H1 (cell line): ENCODE data around the gene TFR2. TPM values are rescaled to one million over a fixed set of nuclear protein-coding genes. Genes with fewer than 3 reads are reported as not detected.

Experiments used
- ASH2L ChIP-seq: fragments of 200-600, 300-600 bp; sonication (generic); IDR thresholded peaks from one replicate; pipeline ENCODE4 v1.7.1; 2017; ENCODE audit warnings: low read length
- BACH1 ChIP-seq: IDR thresholded peaks from 2 replicates; pipeline ENCODE4 v1.6.1; 2012; ENCODE audit warnings: low read length, improper control_type of control experiment
- BRCA1 ChIP-seq: IDR thresholded peaks from 2 replicates; pipeline ENCODE4 v1.6.1; 2012; ENCODE audit warnings: low read depth, low read length, improper control_type of control experiment
- CEBPB ChIP-seq: IDR thresholded peaks from 2 replicates; pipeline ENCODE4 v1.6.1; 2012; ENCODE audit warnings: low read depth, low read length
- CREB1 ChIP-seq: IDR thresholded peaks from 2 replicates; pipeline ENCODE4 v1.6.1; 2012; ENCODE audit warnings: inconsistent platforms
- CTBP2 ChIP-seq: IDR thresholded peaks from 2 replicates; pipeline ENCODE4 v1.7.0; 2011; ENCODE audit warnings: borderline replicate concordance, mild to moderate bottlenecking, moderate library complexity, mixed read lengths, low read length; ENCODE audit not compliant: insufficient read depth, insufficient read length
- CTCF ChIP-seq, 3 experiments: IDR thresholded peaks; 1 replicate in 2 of 3; 2 replicates in 1 of 3; pipeline versions ENCODE4 v1.5.1 to v1.6.1; 2011; ENCODE audit warnings: low read length in 3 of 3, mild to moderate bottlenecking in 3 of 3, inconsistent platforms in 2 of 3, low read depth in 1 of 3, moderate library complexity in 1 of 3; ENCODE audit not compliant: insufficient read depth in 1 of 3; ENCODE audit errors: control extremely low read depth in 1 of 3
- E2F6 ChIP-seq: IDR thresholded peaks from 2 replicates; pipeline ENCODE4 v1.6.1; 2012; ENCODE audit warnings: inconsistent platforms
- FOSL1 ChIP-seq: IDR thresholded peaks from 2 replicates; pipeline ENCODE4 v1.6.1; 2011; ENCODE audit warnings: mild to moderate bottlenecking, low read depth, low read length, moderate library complexity; ENCODE audit not compliant: insufficient read depth
- JUND ChIP-seq: IDR thresholded peaks from 2 replicates; pipeline ENCODE4 v1.6.1; 2011; ENCODE audit warnings: mild to moderate bottlenecking, improper control_type of control experiment, low read length
- KDM1A ChIP-seq: fragments of 200-600, 300-600 bp; sonication (generic); IDR thresholded peaks from 2 replicates; pipeline ENCODE4 v1.7.1; 2016; ENCODE audit warnings: mild to moderate bottlenecking, low read length, borderline replicate concordance
- MAFK ChIP-seq: IDR thresholded peaks from 2 replicates; pipeline ENCODE4 v1.6.1; 2012; ENCODE audit warnings: low read depth, mild to moderate bottlenecking, improper control_type of control experiment, low read length
- MAX ChIP-seq: IDR thresholded peaks from 2 replicates; pipeline ENCODE4 v1.6.1; 2012; ENCODE audit warnings: inconsistent platforms
- NANOG ChIP-seq: IDR thresholded peaks from 2 replicates; pipeline ENCODE4 v1.6.1; 2011; ENCODE audit warnings: low read length, low read depth, mild to moderate bottlenecking, inconsistent platforms; ENCODE audit not compliant: insufficient read depth, poor library complexity, severe bottlenecking
- PHF8 ChIP-seq: fragments of 200-600 bp; sonication (generic); conservative IDR thresholded peaks from 2 replicates; pipeline ENCODE4 v1.7.1; 2012; ENCODE audit warnings: low read depth, mild to moderate bottlenecking, inconsistent platforms, low read length, moderate library complexity
- RFX5 ChIP-seq: IDR thresholded peaks from 2 replicates; pipeline ENCODE4 v1.6.1; 2011; ENCODE audit warnings: low read depth, low read length, improper control_type of control experiment, borderline replicate concordance
- SIX5 ChIP-seq: IDR thresholded peaks from 2 replicates; pipeline ENCODE4 v1.6.1; 2011; ENCODE audit warnings: mild to moderate bottlenecking, low read depth, low read length
- SP2 ChIP-seq: IDR thresholded peaks from 2 replicates; pipeline ENCODE4 v1.6.1; 2012; ENCODE audit warnings: mild to moderate bottlenecking, low read length, inconsistent platforms
- SP4 ChIP-seq: IDR thresholded peaks from 2 replicates; pipeline ENCODE4 v1.6.1; 2012; ENCODE audit warnings: low read length, inconsistent platforms
- TAF1 ChIP-seq: IDR thresholded peaks from 2 replicates; pipeline ENCODE4 v1.6.1; 2011; ENCODE audit warnings: mild to moderate bottlenecking, low read depth, low read length
- ZNF274 ChIP-seq: IDR thresholded peaks from 2 replicates; pipeline ENCODE4 v1.7.0; 2012; ENCODE audit warnings: low read length, borderline replicate concordance; ENCODE audit errors: extremely low read depth
- polyA plus RNA-seq, 7 experiments: library from polyadenylated mRNA; depleted of rRNA in 3 of 7; stranded (reverse) in 5 of 7; unstranded in 2 of 7; fragments of >200 nt in 5 of 7; fragments of 200-250 nt in 2 of 7; gene quantifications; 1 replicate in 5 of 7; 2 replicates in 1 of 7; 4 replicates in 1 of 7; pipeline versions ENCODE4 v1.2.1 to v1.2.3, GENCODE V29; 2011 to 2013; ENCODE audit warnings: missing spikeins in 2 of 7, mixed read lengths in 2 of 7
- total RNA-seq: library from RNA; stranded (reverse); fragmentation: NEBNext Ultra II Directional; extraction: Animal tissue kit (Norgen Biotek cat#: 25700); gene quantifications from 2 replicates; pipeline ENCODE4 v1.2.1, GENCODE V29; 2021

Gene TFR2
- total and polyA plus RNA-seq, 2 of the 8 experiments (the other 6 are each of a cell fraction or from before 2014, with no cell fraction given) = 4.6 to 5.7 TPM

GRCh38 chr7:100586266-100587025 is 54.9 kb downstream of the TFR2 start, which contains the start of gene FBXO24 (continued):
- no peak for TF ChIP-seq ASH2L
- no peak for TF ChIP-seq FOSL1
- TF ChIP-seq SP2 = peak; percentile 100
- TF ChIP-seq JUND = no peak
- no peak; the same call in 1 of the 2 replicates for TF ChIP-seq CREB1
- no peak for TF ChIP-seq CEBPB
- TF ChIP-seq CTCF (IDR thresholded peaks at IDR 0.05; ENCODE audit: control extremely low read depth in 1 of 3, insufficient read depth in 1 of 3, low read depth in 1 of 3, low read length in 3 of 3) = 0 out of 4 replicates have a peak, but pooled peaks of 1 of the 3 experiments have one; percentile 0
- no peak; the same call in 1 of the 2 replicates for TF ChIP-seq MAX
- TF ChIP-seq BRCA1 = no peak
- TF ChIP-seq NANOG = peak; percentile 10
- no peak for TF ChIP-seq MAFK
- TF ChIP-seq SP4 = peak; percentile 91
- TF ChIP-seq KDM1A = no peak
- no peak for TF ChIP-seq E2F6
- no peak for TF ChIP-seq BACH1
- no peak; the same call in 1 of the 2 replicates for TF ChIP-seq PHF8
- TF ChIP-seq RFX5 = no peak
- no peak for TF ChIP-seq SIX5
- TF ChIP-seq CTBP2 = no peak
- TF ChIP-seq ZNF274 = no peak
- TF ChIP-seq TAF1 = peak; percentile 65
